Osteoblast (primary cell): ENCODE measurements around the gene ADARB1. TPM values are rescaled to one million over a fixed set of nuclear protein-coding genes. Genes with fewer than 3 reads are reported as not detected.
A peak's percentile ranks its signal among the peaks of the same experiment; 100 is the strongest.

Experiments used
- DNase-seq: peaks from one replicate; pipeline ENCODE4 v3.0.0; 2011; ENCODE audit warnings: low spot score, mixed read lengths; ENCODE audit not compliant: insufficient read length; ENCODE audit errors: missing footprints
- H2AFZ ChIP-seq: 2 replicates; pipeline ENCODE4 v1.6.0; 2011; ENCODE audit warnings: mild to moderate bottlenecking, low read length
- H3K27ac ChIP-seq: 2 replicates; pipeline ENCODE4 v1.5.1; 2011; ENCODE audit warnings: mild to moderate bottlenecking, low read depth, low read length, moderate library complexity
- H3K27me3 ChIP-seq: 2 replicates; pipeline ENCODE4 v1.6.0; 2012; ENCODE audit warnings: mild to moderate bottlenecking, control low read depth, inconsistent platforms, low read length, moderate library complexity; ENCODE audit not compliant: insufficient read depth
- H3K36me3 ChIP-seq: 2 replicates; pipeline ENCODE4 v1.5.1; 2011; ENCODE audit warnings: mild to moderate bottlenecking, low read length, control low read depth, moderate library complexity; ENCODE audit not compliant: insufficient read depth
- H3K4me1 ChIP-seq: 2 replicates; pipeline ENCODE4 v1.5.1; 2011; ENCODE audit warnings: mild to moderate bottlenecking, low read length, control low read depth, moderate library complexity; ENCODE audit not compliant: insufficient read depth
- H3K4me2 ChIP-seq: 2 replicates; pipeline ENCODE4 v1.6.0; 2011; ENCODE audit warnings: mild to moderate bottlenecking, low read length; ENCODE audit not compliant: insufficient read depth
- H3K4me3 ChIP-seq: fragments of 200-600 bp; sonication (generic); 3 replicates; pipeline ENCODE4 v1.5.1; 2012; ENCODE audit warnings: mild to moderate bottlenecking, low read length, inconsistent platforms; ENCODE audit not compliant: insufficient read depth
- H3K79me2 ChIP-seq: 2 replicates; pipeline ENCODE4 v1.6.0; 2012; ENCODE audit warnings: mild to moderate bottlenecking, low read length, control low read depth, inconsistent platforms; ENCODE audit not compliant: insufficient read depth
- H3K9me3 ChIP-seq: 2 replicates; pipeline ENCODE4 v1.5.1; 2011; ENCODE audit warnings: low read depth, low read length, control low read depth
- H4K20me1 ChIP-seq: 2 replicates; pipeline ENCODE4 v1.6.0; 2012; ENCODE audit warnings: mild to moderate bottlenecking, low read length, control low read depth; ENCODE audit not compliant: insufficient read depth
- CTCF ChIP-seq: IDR thresholded peaks from 2 replicates; pipeline ENCODE4 v1.5.1; 2011; ENCODE audit warnings: mild to moderate bottlenecking, low read depth, low read length, moderate library complexity; ENCODE audit errors: extremely low read depth
- total RNA-seq: library from RNA; depleted of rRNA; stranded (reverse); fragments of >200 nt; gene quantifications from 2 replicates; pipeline ENCODE4 v1.2.3, GENCODE V29; 2012

Gene ADARB1
- total RNA-seq, 1 donor: 19.5 TPM

GRCh38 chr21:45056296-45056904 is 18.0 kb upstream of the ADARB1 start:
- TF ChIP-seq CTCF: no peak
- Histone ChIP-seq H3K79me2 (no peaks in the 10 kb centered on the region), H3K36me3 (no peaks in the 10 kb centered on the region), H3K4me1 (peaks cover 17% of the 10 kb centered on the region), H4K20me1 (no peaks in the 10 kb centered on the region), H3K27ac (no peak overlapping the region), H3K4me3 (peak overlapping the region; percentile 27), H3K4me2 (peak overlapping the region; percentile 58), H3K27me3 (peaks cover 6% of the 10 kb centered on the region), H2AFZ (peak overlapping the region; percentile 71), H3K9me3 (no peaks in the 10 kb centered on the region)
- no peak for DNase-seq

GRCh38 chr21:45056917-45057560 is 17.3 kb upstream of the ADARB1 start:
- Histone ChIP-seq H3K27ac (no peak overlapping the region), H3K27me3 (peaks cover 8% of the 10 kb centered on the region), H2AFZ (peak overlapping the region; percentile 30), H3K36me3 (no peaks in the 10 kb centered on the region), H3K9me3 (no peaks in the 10 kb centered on the region), H3K4me1 (peaks cover 13% of the 10 kb centered on the region), H4K20me1 (no peaks in the 10 kb centered on the region), H3K4me3 (no peak overlapping the region), H3K4me2 (no peak overlapping the region), H3K79me2 (no peaks in the 10 kb centered on the region)
- TF ChIP-seq CTCF: no peak
- DNase-seq: peak; percentile 91

- H3K4me2 ChIP-seq: no peak overlapping the region
- peaks cover 13% of the 10 kb centered on the region for H3K4me1 ChIP-seq
- no peaks in the 10 kb centered on the region for H3K36me3 ChIP-seq
- no peak overlapping the region for H3K4me3 ChIP-seq
- no peaks in the 10 kb centered on the region for H4K20me1 ChIP-seq
- TF ChIP-seq CTCF: no peak
- H3K27me3 ChIP-seq: peaks cover 8% of the 10 kb centered on the region
- no peaks in the 10 kb centered on the region for H3K9me3 ChIP-seq
- H3K79me2 ChIP-seq: no peaks in the 10 kb centered on the region
- no peak for DNase-seq
- H3K27ac ChIP-seq: no peak overlapping the region
- no peak overlapping the region for H2AFZ ChIP-seq
Observed at GRCh38 chr21:45057886-45058285, 16.5 kb upstream of the ADARB1 start.

- H2AFZ ChIP-seq: no peak overlapping the region
- peaks cover 13% of the 10 kb centered on the region for H3K4me1 ChIP-seq
- TF ChIP-seq CTCF: no peak
- no peaks in the 10 kb centered on the region for H3K79me2 ChIP-seq
- no peak for DNase-seq
- no peak overlapping the region for H3K27ac ChIP-seq
- no peaks in the 10 kb centered on the region for H3K9me3 ChIP-seq
- no peak overlapping the region for H3K4me3 ChIP-seq
- H3K36me3 ChIP-seq: no peaks in the 10 kb centered on the region
- H3K27me3 ChIP-seq: peaks cover 8% of the 10 kb centered on the region
- no peaks in the 10 kb centered on the region for H4K20me1 ChIP-seq
- H3K4me2 ChIP-seq: no peak overlapping the region
Observed at GRCh38 chr21:45059121-45059520, 15.3 kb upstream of the ADARB1 start.
